H1 (cell line): Measurements from ENCODE around the gene ASPG. TPM values are rescaled to one million over a fixed set of nuclear protein-coding genes. Genes with fewer than 3 reads are reported as not detected.

Source experiments
- CTCF ChIA-PET: fragments of 300-600 bp; sonication (Branson Sonifier 250); formaldehyde crosslinking; loops from one replicate; lab custom pipeline; 2021; ENCODE audit not compliant: partially characterized antibody; lab: Charles Lee
- POLR2A ChIA-PET: fragments of 300-600 bp; sonication (Branson Sonifier 250); formaldehyde crosslinking; loops from one replicate; lab custom pipeline; 2021; ENCODE audit warnings: inconsistent platforms; ENCODE audit not compliant: partially characterized antibody; lab: Charles Lee
- DNase-seq, 2 experiments: peaks; one replicate each; pipeline versions ENCODE4 v3.0.0 to v3.0.0-alpha.2; 2010 to 2022; ENCODE audit warnings: low spot score in 2 of 2, low read depth in 1 of 2, mixed read lengths in 1 of 2
- FAIRE-seq: peaks from 2 replicates; lab custom pipeline; 2011; peaks lifted over from hg19 to GRCh38; lab: Jason Lieb, UNC
- H2AFZ ChIP-seq: 2 replicates; pipeline ENCODE4 v1.8.1; 2012; ENCODE audit warnings: low read length, inconsistent platforms
- H2AK5ac ChIP-seq: 2 replicates; pipeline ENCODE4 v1.6.1; 2013; ENCODE audit warnings: low read depth, low read length
- H2BK120ac ChIP-seq: replicated peaks from 2 replicates; pipeline ENCODE3; 2013; ENCODE audit warnings: low read depth, low read length, inconsistent platforms
- H2BK12ac ChIP-seq: 2 replicates; pipeline ENCODE4 v1.6.1; 2013; ENCODE audit warnings: low read depth, low read length
- H2BK15ac ChIP-seq: 2 replicates; pipeline ENCODE4 v1.6.1; 2013; ENCODE audit warnings: low read length
- H2BK20ac ChIP-seq: 2 replicates; pipeline ENCODE4 v1.6.1; 2013; ENCODE audit warnings: low read length
- H2BK5ac ChIP-seq: 2 replicates; pipeline ENCODE4 v1.6.1; 2013; ENCODE audit warnings: low read depth, low read length
- H3K14ac ChIP-seq: 2 replicates; pipeline ENCODE4 v1.6.1; 2013; ENCODE audit warnings: inconsistent platforms; ENCODE audit not compliant: insufficient read length
- H3K18ac ChIP-seq: 2 replicates; pipeline ENCODE4 v1.6.1; 2013; ENCODE audit warnings: low read length; ENCODE audit errors: extremely low read depth
- H3K23ac ChIP-seq: 2 replicates; pipeline ENCODE4 v1.6.1; 2013; ENCODE audit warnings: inconsistent platforms; ENCODE audit not compliant: insufficient read length
- H3K23me2 ChIP-seq: 2 replicates; pipeline ENCODE4 v1.6.1; 2013; ENCODE audit warnings: low read depth, low read length
- H3K27ac ChIP-seq: 2 replicates; pipeline ENCODE4 v1.6.1; 2011; ENCODE audit warnings: low read depth, low read length, inconsistent platforms
- H3K27me3 ChIP-seq, 4 experiments: replicated peaks in 1 of 4; 1 replicate in 1 of 4; 2 replicates in 3 of 4; pipeline versions ENCODE4 v1.6.1 to v1.8.1; 2011 to 2013; ENCODE audit warnings: low read length in 3 of 4, mild to moderate bottlenecking in 3 of 4, inconsistent platforms in 2 of 4, mixed read lengths in 2 of 4, moderate library complexity in 1 of 4; ENCODE audit not compliant: control insufficient read depth in 3 of 4, insufficient read depth in 3 of 4; ENCODE audit errors: extremely low read depth in 1 of 4
- H3K36me3 ChIP-seq, 4 experiments: 2 replicates each; pipeline versions ENCODE4 v1.6.1 to v1.8.1; 2011 to 2013; ENCODE audit warnings: mild to moderate bottlenecking in 4 of 4, low read length in 3 of 4, moderate library complexity in 2 of 4, control low read depth in 1 of 4, inconsistent platforms in 1 of 4; ENCODE audit not compliant: insufficient read depth in 4 of 4, control insufficient read depth in 2 of 4
- H3K4ac ChIP-seq: replicated peaks from 2 replicates; pipeline ENCODE3; 2013; ENCODE audit warnings: low read length, low read depth, mixed read lengths, inconsistent platforms; ENCODE audit not compliant: insufficient read length
- H3K4me1 ChIP-seq, 4 experiments: replicated peaks in 1 of 4; 1 replicate in 1 of 4; 2 replicates in 3 of 4; pipeline versions ENCODE4 v1.6.1 to v1.8.1; 2011 to 2013; ENCODE audit warnings: low read length in 3 of 4, inconsistent platforms in 2 of 4, mixed read lengths in 1 of 4; ENCODE audit not compliant: insufficient read depth in 4 of 4, control insufficient read depth in 3 of 4
- H3K4me2 ChIP-seq, 2 experiments: 2 replicates each; pipeline versions ENCODE4 v1.6.1 to v1.8.1; 2011 to 2013; ENCODE audit warnings: low read depth in 2 of 2, low read length in 2 of 2, control low read depth in 1 of 2, inconsistent platforms in 1 of 2, mild to moderate bottlenecking in 1 of 2; ENCODE audit not compliant: insufficient read depth in 1 of 2
- H3K4me3 ChIP-seq, 4 experiments: fragments of 200-600, 300-600 bp in 1 of 4; sonication (generic), shearing (Covaris generic), sonication (Bioruptor Twin) in 1 of 4; 2 replicates each; pipeline versions ENCODE4 v1.5.1 to v1.8.1; 2011 to 2016; ENCODE audit warnings: low read length in 4 of 4, low read depth in 3 of 4, control low read depth in 2 of 4, inconsistent platforms in 2 of 4, mild to moderate bottlenecking in 2 of 4, mixed read lengths in 1 of 4, moderate library complexity in 1 of 4; ENCODE audit not compliant: insufficient read depth in 2 of 4; ENCODE audit errors: extremely low read depth in 1 of 4
- H3K56ac ChIP-seq: replicated peaks from 2 replicates; pipeline ENCODE3; 2013; ENCODE audit warnings: low read depth, mild to moderate bottlenecking, mixed read lengths, low read length, inconsistent platforms; ENCODE audit not compliant: insufficient read length
- H3K79me1 ChIP-seq: 2 replicates; pipeline ENCODE4 v1.6.1; 2013; ENCODE audit warnings: low read depth, low read length, control low read depth
- H3K79me2 ChIP-seq, 2 experiments: 2 replicates each; pipeline versions ENCODE4 v1.6.1 to v1.8.1; 2012 to 2013; ENCODE audit warnings: low read length in 2 of 2, mild to moderate bottlenecking in 2 of 2, inconsistent platforms in 1 of 2; ENCODE audit not compliant: insufficient read depth in 2 of 2, control insufficient read depth in 1 of 2
- H3K9ac ChIP-seq, 4 experiments: replicated peaks in 1 of 4; 1 replicate in 1 of 4; 2 replicates in 3 of 4; pipeline versions ENCODE4 v1.6.1 to v1.8.1; 2011 to 2013; ENCODE audit warnings: low read depth in 3 of 4, low read length in 3 of 4, control low read depth in 2 of 4, mild to moderate bottlenecking in 2 of 4, moderate library complexity in 2 of 4, inconsistent platforms in 1 of 4; ENCODE audit errors: extremely low read depth in 1 of 4
- H3K9me3 ChIP-seq, 2 experiments: 2 replicates each; pipeline versions ENCODE4 v1.6.1 to v1.8.1; 2012 to 2013; ENCODE audit warnings: mild to moderate bottlenecking in 2 of 2, moderate library complexity in 2 of 2, control low read depth in 1 of 2, inconsistent platforms in 1 of 2, low read depth in 1 of 2, low read length in 1 of 2, mixed read lengths in 1 of 2; ENCODE audit not compliant: insufficient read depth in 2 of 2
- H4K20me1 ChIP-seq, 2 experiments: replicated peaks in 1 of 2; 2 replicates each; pipeline versions ENCODE3 to v1.8.1; 2011 to 2013; ENCODE audit warnings: inconsistent platforms in 2 of 2, low read length in 2 of 2, mild to moderate bottlenecking in 1 of 2; ENCODE audit not compliant: insufficient read depth in 2 of 2, control insufficient read depth in 1 of 2
- H4K5ac ChIP-seq: 2 replicates; pipeline ENCODE4 v1.6.1; 2013; ENCODE audit warnings: low read length, low read depth, mixed read lengths, inconsistent platforms; ENCODE audit not compliant: insufficient read length
- H4K8ac ChIP-seq: 2 replicates; pipeline ENCODE4 v1.8.0; 2013; ENCODE audit warnings: mild to moderate bottlenecking, moderate library complexity, low read length, inconsistent platforms; ENCODE audit not compliant: insufficient read depth; ENCODE audit errors: extremely low read depth
- H4K91ac ChIP-seq: replicated peaks from 2 replicates; pipeline ENCODE3; 2013; ENCODE audit warnings: low read length, mixed read lengths, inconsistent platforms; ENCODE audit not compliant: insufficient read length
- JUND ChIP-seq: IDR thresholded peaks from 2 replicates; pipeline ENCODE4 v1.6.1; 2011; ENCODE audit warnings: mild to moderate bottlenecking, improper control_type of control experiment, low read length
- POLR2A ChIP-seq, 2 experiments: IDR thresholded peaks; 1 replicate in 1 of 2; 2 replicates in 1 of 2; pipeline ENCODE4 v1.6.1; 2011; ENCODE audit warnings: low read depth in 2 of 2, low read length in 2 of 2, mild to moderate bottlenecking in 2 of 2; ENCODE audit errors: control extremely low read depth in 1 of 2
- WGBS, 2 experiments: shearing (Covaris generic) in 1 of 2; methylation state at CpG; one replicate each; pipeline versions ENCODE4 v1.1.6 to v1.1.7; 2013 to 2015; ENCODE audit warnings: low lambda C conversion rate in 2 of 2, mixed read lengths in 2 of 2, inconsistent platforms in 1 of 2, low coverage in 1 of 2, missing lambda C conversion rate in 1 of 2; ENCODE audit not compliant: insufficient replicate concordance in 2 of 2, insufficient coverage in 1 of 2, insufficient read length in 1 of 2; ENCODE audit errors: extremely low coverage in 1 of 2, missing lambda C conversion rate in 1 of 2; 5-methylcytosine and 5-hydroxymethylcytosine counted together
- polyA plus RNA-seq, 7 experiments: library from polyadenylated mRNA; depleted of rRNA in 3 of 7; stranded (reverse) in 5 of 7; unstranded in 2 of 7; fragments of >200 nt in 5 of 7; fragments of 200-250 nt in 2 of 7; gene quantifications; 1 replicate in 5 of 7; 2 replicates in 1 of 7; 4 replicates in 1 of 7; pipeline versions ENCODE4 v1.2.1 to v1.2.3, GENCODE V29; 2011 to 2013; ENCODE audit warnings: missing spikeins in 2 of 7, mixed read lengths in 2 of 7
- total RNA-seq: library from RNA; stranded (reverse); fragmentation: NEBNext Ultra II Directional; extraction: Animal tissue kit (Norgen Biotek cat#: 25700); gene quantifications from 2 replicates; pipeline ENCODE4 v1.2.1, GENCODE V29; 2021
- TF ChIP-seq, protein P1 (sequence below): IDR thresholded peaks from 2 replicates; pipeline ENCODE4 v1.6.1; 2011; ENCODE audit warnings: low read depth, mild to moderate bottlenecking, low read length; ENCODE audit not compliant: insufficient read depth

The ASPG gene
- total and polyA plus RNA-seq, 2 of the 8 experiments (the other 6 are each of a cell fraction or from before 2014, with no cell fraction given) = 0.34 to 0.59 TPM

- TF ChIP-seq JUND (no peak), POLR2A (IDR thresholded peaks at IDR 0.05; ENCODE audit: control extremely low read depth in 1 of 2, low read depth in 2 of 2, low read length in 2 of 2) (no peak)
- TF ChIP-seq, protein P1, sequence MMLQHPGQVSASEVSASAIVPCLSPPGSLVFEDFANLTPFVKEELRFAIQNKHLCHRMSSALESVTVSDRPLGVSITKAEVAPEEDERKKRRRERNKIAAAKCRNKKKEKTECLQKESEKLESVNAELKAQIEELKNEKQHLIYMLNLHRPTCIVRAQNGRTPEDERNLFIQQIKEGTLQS = no peak
- TF ChIP-seq, all 59 proteins: peak for 0
- Histone ChIP-seq H3K27me3 (no peaks in the 10 kb centered on the region; a peak in 3 of 7 replicates), H2BK12ac (no peak overlapping the region), H3K27ac (no peak overlapping the region), H3K9me3 (no peaks in the 10 kb centered on the region), H3K4ac (no peak overlapping the region), H3K14ac (no peak overlapping the region), H3K23ac (no peak overlapping the region), H2AFZ (no peak overlapping the region), H2BK120ac (no peak overlapping the region), H3K79me1 (no peaks in the 10 kb centered on the region), H3K79me2 (no peaks in the 10 kb centered on the region), H3K23me2 (no peaks in the 10 kb centered on the region), H4K8ac (peak overlapping the region; percentile 53; the same call in 1 of the 2 replicates), H3K4me3 (no peak overlapping the region), H3K18ac (no peak overlapping the region), H3K4me2 (no peak overlapping the region), H2BK15ac (no peak overlapping the region), H2AK5ac (no peak overlapping the region), H2BK20ac (no peak overlapping the region), H3K56ac (no peak overlapping the region), H3K36me3 (no peaks in the 10 kb centered on the region), H2BK5ac (no peak overlapping the region), H4K5ac (no peak overlapping the region), H4K20me1 (no peaks in the 10 kb centered on the region), H3K4me1 (no peaks in the 10 kb centered on the region), H3K9ac (no peak overlapping the region), H4K91ac (no peak overlapping the region)
- 90% methylated on average over 22 of the region's 23 CpGs; no CpG with 5 or more reads in 1 of the 2 experiments for WGBS, 2 experiments
- ChIA-PET CTCF (interaction anchor here (0.6 to 2.2 kb wide), 4 partner anchors 10 to 29 kb away, joined by 3 to 9 read pairs (median 4); no protein-coding TSS in a partner anchor), POLR2A (interaction anchor here (0.6 kb wide), 1 partner anchor 889 kb away, joined by 4 read pairs; no protein-coding TSS in a partner anchor)
- DNase-seq = no peak
- no peak for FAIRE-seq
These were observed 14.9 kb downstream of the ASPG start for GRCh38 chr14:104100171-104101085.
